NCI-H146 treated with DMSO at 0.1 percent for 48 hours (cell line): Measurements from ENCODE around the gene ELK1.

ENCODE experiments used
- DNase-seq: peaks from one replicate; lab custom pipeline; 2025; ENCODE audit not compliant: unreplicated experiment; lab: John Stamatoyannopoulos, UW

ELK1 gene

GRCh38 chrX:47646636-47647035 is 3.7 kb downstream of the ELK1 start:
- DNase-seq = no peak

DNA sequence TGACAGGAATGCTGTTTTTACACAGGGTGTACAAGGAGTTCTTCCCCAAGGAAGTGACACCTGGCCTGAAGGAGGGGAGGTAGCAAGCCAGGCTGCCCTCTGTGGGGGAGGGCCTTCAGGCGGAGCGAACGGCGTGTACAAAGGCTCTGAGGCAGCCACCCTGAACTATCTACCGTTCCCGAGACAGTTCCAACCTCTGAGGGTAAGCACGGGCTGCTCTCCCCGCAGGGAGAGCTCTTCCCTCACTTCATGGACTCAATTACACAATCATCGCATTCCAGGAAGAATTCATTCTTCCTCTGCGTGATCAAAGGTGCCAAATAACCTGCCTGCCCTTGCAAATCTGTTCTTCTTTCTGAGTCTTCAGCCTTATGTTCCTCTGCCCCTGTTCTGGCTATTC is 4.8 kb downstream of the ELK1 start:
- DNase-seq = no peak

- DNase-seq = no peak
Observed at GRCh38 chrX:47644557-47645091, 5.7 kb downstream of the ELK1 start.

DNA sequence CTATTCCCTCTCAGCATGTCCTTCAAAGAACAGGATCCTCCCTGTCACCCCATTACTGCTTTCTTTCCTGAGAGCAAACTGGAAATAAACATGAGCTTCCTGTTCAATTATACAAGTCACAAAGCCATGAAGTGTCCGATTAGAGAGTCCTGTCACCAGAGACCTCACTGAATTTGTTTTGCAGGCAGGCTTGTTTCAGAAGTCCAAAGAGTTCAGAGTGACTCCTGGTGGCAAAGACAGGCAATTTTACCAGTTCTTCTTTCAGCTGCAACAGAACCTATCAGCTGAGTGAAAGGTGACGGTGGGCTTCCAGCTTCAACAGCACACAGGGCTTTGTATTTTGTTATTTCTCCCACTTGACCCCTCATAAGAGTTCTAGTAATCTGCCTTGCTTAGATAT is 6.4 kb downstream of the ELK1 start:
- no peak for DNase-seq

GRCh38 chrX:47638816-47639215 is 11.5 kb downstream of the ELK1 start:
- DNase-seq = no peak

GRCh38 chrX:47637546-47638195 is 12.7 kb downstream of the ELK1 start:
- DNase-seq = no peak

- DNase-seq = no peak
Observed at GRCh38 chrX:47634871-47635575, 15.3 kb downstream of the ELK1 start.

DNA sequence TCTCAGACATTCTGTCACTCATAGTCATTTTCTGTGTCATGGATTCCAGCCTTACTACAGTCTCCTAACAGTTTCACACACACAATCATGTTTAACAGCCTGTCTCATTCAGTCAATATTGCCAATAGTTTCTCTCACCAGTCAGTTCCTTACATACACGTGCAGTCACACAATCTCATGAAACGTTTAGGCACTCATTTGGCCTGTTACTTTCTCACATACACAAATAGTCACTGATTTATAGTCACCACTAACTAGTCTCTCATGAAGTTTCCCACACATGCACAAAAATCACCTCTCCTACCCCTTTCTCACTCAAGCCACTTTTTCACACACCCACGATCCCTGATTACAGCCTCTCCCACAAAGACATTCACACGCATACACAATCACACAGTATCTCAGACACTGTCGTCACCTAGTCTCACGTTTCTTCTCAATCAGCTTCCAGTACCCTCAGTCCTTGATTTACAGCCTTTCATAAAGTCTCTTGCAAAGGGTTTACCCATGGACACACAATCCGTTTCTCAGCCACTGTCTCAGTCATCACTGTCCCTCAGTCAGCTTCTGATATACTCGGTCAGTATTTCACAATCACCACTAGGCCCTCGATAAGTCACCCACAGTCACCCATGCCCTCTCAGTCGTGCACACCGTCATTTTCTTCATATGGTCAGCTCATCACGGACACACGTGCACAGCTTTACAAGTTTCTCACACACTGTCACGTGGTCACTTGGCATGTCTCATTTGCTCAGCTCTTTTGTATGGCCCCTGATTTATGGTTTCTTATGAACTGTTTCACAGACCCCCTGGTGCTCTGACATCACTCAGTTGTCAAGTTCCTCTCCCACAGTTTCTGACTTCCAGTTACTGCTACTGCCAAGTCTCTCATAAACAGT is 16.4 kb downstream of the ELK1 start:
- DNase-seq = no peak

DNA sequence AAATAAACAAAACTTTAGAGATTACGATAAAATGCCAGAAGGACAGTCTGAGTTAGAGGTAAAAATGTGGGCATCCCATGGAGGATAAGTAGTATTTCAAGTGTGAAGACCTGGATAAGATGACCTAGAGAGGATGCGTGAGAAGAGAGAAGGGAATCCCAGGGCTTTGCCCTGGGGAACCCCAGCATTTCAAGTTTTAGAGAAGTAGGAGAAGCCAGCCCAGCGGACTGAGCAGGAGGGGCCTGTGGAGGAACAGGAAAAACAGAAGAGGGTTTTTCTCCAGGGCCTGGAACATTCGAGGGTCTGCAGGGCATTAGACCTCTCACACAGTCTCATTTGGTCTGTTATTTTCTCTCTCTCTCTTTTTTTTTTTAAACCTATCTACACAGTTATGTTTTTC is 17.7 kb downstream of the ELK1 start:
- DNase-seq = no peak

GRCh38 chrX:47631676-47632075 is 18.7 kb downstream of the ELK1 start:
- no peak for DNase-seq

GRCh38 chrX:47629419-47630200 is 20.8 kb downstream of the ELK1 start, which contains the start of gene CFP:
TSS of gene CFP (minus strand) at chrX:47629930. CDS start at chrX:47629844, 86 bp downstream.
- no peak for DNase-seq

- DNase-seq = no peak
Observed at GRCh38 chrX:47628982-47629381, 21.4 kb downstream of the ELK1 start.

GRCh38 chrX:47625365-47625764 is 25.0 kb downstream of the ELK1 start:
- no peak for DNase-seq

DNA sequence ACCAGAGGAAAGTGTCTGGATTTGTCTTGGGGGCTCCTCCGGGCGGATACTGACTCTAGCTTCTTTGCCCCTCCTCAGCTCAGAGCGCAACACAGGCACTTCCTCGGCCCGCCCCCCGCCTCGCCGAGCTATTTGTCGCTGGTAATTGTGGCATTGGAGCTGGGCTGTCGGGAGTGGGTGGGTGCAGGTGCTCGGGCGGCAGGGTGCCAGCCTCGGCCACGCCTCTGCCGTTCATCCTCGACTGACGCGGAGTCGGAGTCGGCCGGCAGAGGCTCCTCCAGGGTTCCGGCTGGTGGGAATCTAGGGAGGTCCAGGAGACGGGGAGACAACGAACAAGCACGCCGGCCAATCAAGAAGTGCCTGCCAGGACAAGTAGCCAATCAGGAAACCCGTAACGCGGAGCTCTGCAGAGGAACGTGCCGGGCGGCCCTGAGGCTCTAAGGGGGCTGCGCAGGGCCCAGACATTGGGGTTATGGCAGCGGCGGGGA is 26.8 kb downstream of the ELK1 start:
- peak; percentile 71 for DNase-seq

DNA sequence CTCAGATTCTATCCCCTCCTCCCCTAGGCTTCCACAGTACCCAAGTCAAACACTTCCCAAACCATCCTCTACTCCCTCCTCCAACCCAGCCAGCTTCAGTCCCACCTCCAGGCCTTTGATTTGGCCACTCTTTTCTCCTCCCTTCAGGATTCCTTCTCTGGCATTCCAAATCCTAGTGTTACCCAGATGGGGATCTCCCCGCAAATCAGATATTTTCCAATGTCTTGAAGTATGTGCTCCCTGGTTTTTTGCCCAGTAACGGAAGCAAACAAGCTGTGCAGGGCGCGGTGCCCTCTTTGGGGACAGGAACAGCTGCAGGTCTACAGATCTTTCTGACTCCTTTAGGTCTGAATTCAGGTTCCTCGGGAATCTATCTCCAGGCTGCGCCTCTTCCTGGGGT is 28.5 kb downstream of the ELK1 start:
- DNase-seq = no peak

GRCh38 chrX:47620303-47620685 is 30.1 kb downstream of the ELK1 start:
- DNase-seq = no peak

- DNase-seq = peak; percentile 44
Observed at GRCh38 chrX:47619486-47620302, 30.7 kb downstream of the ELK1 start, which contains the start of gene SYN1. TSS of gene SYN1 (minus strand) at chrX:47619857. CDS start at chrX:47619728, 129 bp downstream.

DNA sequence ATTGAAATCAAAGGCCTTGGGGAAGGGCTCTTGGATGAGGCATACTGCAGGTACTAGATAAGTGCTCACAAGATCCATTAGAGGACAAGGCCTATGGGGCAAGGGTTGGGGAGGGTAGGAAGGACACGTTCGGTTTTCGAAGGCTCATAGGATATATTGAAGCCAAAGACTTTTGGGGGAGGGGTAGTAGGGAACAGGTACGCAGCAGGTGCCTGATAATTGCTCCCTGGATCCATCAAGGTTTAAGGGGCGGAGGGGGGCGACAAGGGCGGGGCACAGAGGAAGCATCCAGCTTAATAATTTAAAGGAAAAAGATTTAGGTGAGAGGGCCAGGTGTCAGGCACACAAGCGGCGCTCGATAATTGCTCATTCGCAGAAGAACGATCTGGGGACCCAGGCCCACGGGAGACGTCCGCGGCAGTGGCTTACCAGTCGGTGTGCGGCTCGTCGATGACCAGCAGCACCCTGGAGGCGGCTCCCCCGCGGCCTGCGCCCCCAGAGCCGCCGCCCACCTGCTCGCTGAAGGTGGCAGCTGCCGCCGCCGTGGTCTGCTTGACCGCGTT is 31.4 kb downstream of the ELK1 start:
- DNase-seq = no peak

DNA sequence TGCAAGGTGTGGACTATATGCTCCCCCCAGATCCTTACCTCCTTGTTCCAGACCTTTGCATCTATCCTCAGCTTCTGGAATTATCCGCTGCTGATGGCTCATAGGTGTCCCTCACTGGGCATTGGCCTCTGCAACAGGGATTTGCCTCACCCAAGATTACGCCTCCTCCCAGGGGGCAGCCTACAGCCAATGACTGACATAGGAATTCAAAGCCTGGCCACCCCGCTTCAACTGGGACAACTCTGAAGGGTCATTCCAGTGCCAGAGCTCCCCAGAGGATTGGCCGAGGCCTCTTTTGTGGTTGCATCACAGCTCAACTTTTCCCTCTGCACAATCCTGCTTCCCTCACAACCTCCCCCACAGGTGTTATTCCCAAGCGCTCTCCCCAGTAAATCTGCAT is 35.7 kb downstream of the ELK1 start:
- no peak for DNase-seq
